ENCODE data around the gene ZNF280D. TPM values are rescaled to one million over a fixed set of nuclear protein-coding genes. Genes with fewer than 3 reads are reported as not detected.

ZNF280D gene
- total RNA-seq, 4 donors from 2014 or later: 27.4 to 59.3 (median 37.3) TPM

GRCh38 chr15:56737791-56738190 lies 4.5 kb upstream of the ZNF280D start:
- no peak overlapping the region for H3K4me3 ChIP-seq
- H3K4me1 ChIP-seq: peaks cover 11% of the 10 kb centered on the region
- peaks cover 7% of the 10 kb centered on the region for H3K9me3 ChIP-seq
- no peak overlapping the region for H3K27ac ChIP-seq
- no peak for DNase-seq (ENCODE audit: low spot score in 2 of 2)
- TF ChIP-seq POLR2AphosphoS5 (IDR thresholded peaks at IDR 0.05): no peak
- TF ChIP-seq EP300 (IDR thresholded peaks at IDR 0.05): no peak
- no peak for TF ChIP-seq POLR2A (IDR thresholded peaks at IDR 0.05)
- TF ChIP-seq, protein P1, sequence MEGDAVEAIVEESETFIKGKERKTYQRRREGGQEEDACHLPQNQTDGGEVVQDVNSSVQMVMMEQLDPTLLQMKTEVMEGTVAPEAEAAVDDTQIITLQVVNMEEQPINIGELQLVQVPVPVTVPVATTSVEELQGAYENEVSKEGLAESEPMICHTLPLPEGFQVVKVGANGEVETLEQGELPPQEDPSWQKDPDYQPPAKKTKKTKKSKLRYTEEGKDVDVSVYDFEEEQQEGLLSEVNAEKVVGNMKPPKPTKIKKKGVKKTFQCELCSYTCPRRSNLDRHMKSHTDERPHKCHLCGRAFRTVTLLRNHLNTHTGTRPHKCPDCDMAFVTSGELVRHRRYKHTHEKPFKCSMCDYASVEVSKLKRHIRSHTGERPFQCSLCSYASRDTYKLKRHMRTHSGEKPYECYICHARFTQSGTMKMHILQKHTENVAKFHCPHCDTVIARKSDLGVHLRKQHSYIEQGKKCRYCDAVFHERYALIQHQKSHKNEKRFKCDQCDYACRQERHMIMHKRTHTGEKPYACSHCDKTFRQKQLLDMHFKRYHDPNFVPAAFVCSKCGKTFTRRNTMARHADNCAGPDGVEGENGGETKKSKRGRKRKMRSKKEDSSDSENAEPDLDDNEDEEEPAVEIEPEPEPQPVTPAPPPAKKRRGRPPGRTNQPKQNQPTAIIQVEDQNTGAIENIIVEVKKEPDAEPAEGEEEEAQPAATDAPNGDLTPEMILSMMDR (IDR thresholded peaks at IDR 0.05): no peak
- no peaks in the 10 kb centered on the region for H3K27me3 ChIP-seq
- 97% methylated on average over 1 of the region's 1 CpG for WGBS
- H3K36me3 ChIP-seq: no peaks in the 10 kb centered on the region

DNA sequence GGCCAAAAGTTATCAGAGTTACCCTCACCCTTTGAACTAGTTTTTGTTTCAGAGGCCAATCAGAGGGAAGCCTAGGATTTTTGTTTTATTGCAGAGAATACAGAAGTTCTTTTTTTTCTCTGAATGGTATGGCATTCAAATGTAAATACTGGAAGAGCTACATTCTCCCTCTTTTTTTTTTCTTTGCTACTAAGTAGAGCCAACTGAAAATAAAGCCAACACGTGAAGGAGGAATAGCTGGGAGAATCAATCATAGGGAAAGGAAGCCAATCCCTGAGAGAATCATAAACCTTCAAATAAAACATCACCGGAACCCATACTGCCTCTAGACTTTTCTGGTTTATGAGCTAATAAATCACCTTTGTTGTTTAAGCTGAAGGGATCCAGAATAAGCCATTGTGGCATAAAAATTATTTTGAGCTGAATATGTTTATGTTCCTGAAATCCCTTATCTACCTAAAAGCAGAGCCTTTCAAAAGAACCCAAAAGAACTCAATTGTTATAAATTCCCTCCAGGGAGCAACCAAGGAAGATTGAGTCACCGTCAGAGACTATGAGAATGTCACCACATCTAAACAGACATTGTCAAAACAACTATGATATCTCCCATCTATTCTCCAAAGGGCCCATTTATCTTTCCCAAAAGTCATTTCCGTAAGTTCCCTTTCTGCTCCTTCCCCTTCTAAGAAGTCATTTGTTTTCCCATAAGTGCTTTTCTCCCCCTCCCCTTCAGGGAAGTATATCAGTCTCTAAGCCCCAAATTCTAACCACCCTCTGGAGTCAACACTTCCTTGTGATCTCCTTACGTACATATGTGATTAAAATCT lies 3.8 kb upstream of the ZNF280D start:
- TF ChIP-seq POLR2AphosphoS5 (IDR thresholded peaks at IDR 0.05) (no peak), POLR2A (IDR thresholded peaks at IDR 0.05) (no peak), EP300 (IDR thresholded peaks at IDR 0.05) (no peak)
- TF ChIP-seq, protein P1 (IDR thresholded peaks at IDR 0.05): no peak
- H3K9me3 ChIP-seq: peaks cover 7% of the 10 kb centered on the region
- whole genome bisulfite sequencing: 49% methylated on average over 5 of the region's 5 CpGs
- no peak overlapping the region for H3K4me3 ChIP-seq
- H3K27ac ChIP-seq: peak overlapping the region; percentile 56
- no peaks in the 10 kb centered on the region for H3K27me3 ChIP-seq
- no peak for DNase-seq (ENCODE audit: low spot score in 2 of 2)
- H3K36me3 ChIP-seq: no peaks in the 10 kb centered on the region
- H3K4me1 ChIP-seq: peaks cover 17% of the 10 kb centered on the region

DNA sequence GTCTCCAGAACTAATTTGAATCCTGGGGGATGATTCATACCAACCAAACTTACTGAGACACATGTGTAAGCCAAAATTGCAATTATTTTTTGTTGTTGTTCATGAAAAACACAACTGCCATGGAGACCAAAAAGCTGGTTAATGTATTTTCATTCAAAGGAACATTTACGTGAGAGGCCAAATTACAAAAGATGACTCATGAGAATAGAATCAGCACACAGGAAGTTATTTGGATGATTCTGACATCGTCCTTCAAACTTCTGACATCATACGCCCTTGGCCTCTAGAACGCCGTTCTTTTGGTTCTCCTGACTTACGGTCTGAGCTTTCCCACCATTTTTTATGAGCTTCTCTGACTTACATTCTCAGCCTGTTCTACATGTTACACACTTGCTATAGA lies 3.0 kb upstream of the ZNF280D start:
- Histone ChIP-seq H3K9me3 (peaks cover 7% of the 10 kb centered on the region), H3K27me3 (no peaks in the 10 kb centered on the region), H3K27ac (peak overlapping the region; percentile 56), H3K36me3 (no peaks in the 10 kb centered on the region), H3K4me3 (no peak overlapping the region), H3K4me1 (peaks cover 25% of the 10 kb centered on the region)
- 40% methylated on average over 6 of the region's 6 CpGs for WGBS
- TF ChIP-seq EP300 (IDR thresholded peaks at IDR 0.05) (no peak), POLR2AphosphoS5 (IDR thresholded peaks at IDR 0.05) (no peak), POLR2A (IDR thresholded peaks at IDR 0.05) (no peak)
- TF ChIP-seq, protein P1 (IDR thresholded peaks at IDR 0.05): no peak
- no peak for DNase-seq (ENCODE audit: low spot score in 2 of 2)

GRCh38 chr15:56735589-56735988 lies 2.3 kb upstream of the ZNF280D start:
- Histone ChIP-seq H3K4me1 (peaks cover 32% of the 10 kb centered on the region), H3K27ac (peak overlapping the region; percentile 56), H3K4me3 (no peak overlapping the region), H3K27me3 (no peaks in the 10 kb centered on the region), H3K9me3 (peaks cover 5% of the 10 kb centered on the region), H3K36me3 (no peaks in the 10 kb centered on the region)
- TF ChIP-seq, protein P1 (IDR thresholded peaks at IDR 0.05): no peak
- no peak for TF ChIP-seq EP300 (IDR thresholded peaks at IDR 0.05)
- no peak for TF ChIP-seq POLR2A (IDR thresholded peaks at IDR 0.05)
- TF ChIP-seq POLR2AphosphoS5 (IDR thresholded peaks at IDR 0.05): no peak
- no peak for DNase-seq (ENCODE audit: low spot score in 2 of 2)
- WGBS: 64% methylated on average over 3 of the region's 3 CpGs

GRCh38 chr15:56734013-56734635 lies 815 bp upstream of the ZNF280D start:
- 79% methylated on average over 9 of the region's 9 CpGs for WGBS
- no peak for DNase-seq (ENCODE audit: low spot score in 2 of 2)
- Histone ChIP-seq H3K36me3 (no peaks in the 10 kb centered on the region), H3K9me3 (no peaks in the 10 kb centered on the region), H3K4me1 (peaks cover 47% of the 10 kb centered on the region), H3K27ac (peak overlapping the region; percentile 99), H3K4me3 (peak overlapping the region; percentile 80), H3K27me3 (no peaks in the 10 kb centered on the region)
- TF ChIP-seq, protein P1 (IDR thresholded peaks at IDR 0.05): no peak
- TF ChIP-seq POLR2AphosphoS5 (IDR thresholded peaks at IDR 0.05) (no peak), POLR2A (IDR thresholded peaks at IDR 0.05) (no peak), EP300 (IDR thresholded peaks at IDR 0.05) (no peak)
